ENCODE data around the gene RAPGEF5.

RAPGEF5 gene

DNA sequence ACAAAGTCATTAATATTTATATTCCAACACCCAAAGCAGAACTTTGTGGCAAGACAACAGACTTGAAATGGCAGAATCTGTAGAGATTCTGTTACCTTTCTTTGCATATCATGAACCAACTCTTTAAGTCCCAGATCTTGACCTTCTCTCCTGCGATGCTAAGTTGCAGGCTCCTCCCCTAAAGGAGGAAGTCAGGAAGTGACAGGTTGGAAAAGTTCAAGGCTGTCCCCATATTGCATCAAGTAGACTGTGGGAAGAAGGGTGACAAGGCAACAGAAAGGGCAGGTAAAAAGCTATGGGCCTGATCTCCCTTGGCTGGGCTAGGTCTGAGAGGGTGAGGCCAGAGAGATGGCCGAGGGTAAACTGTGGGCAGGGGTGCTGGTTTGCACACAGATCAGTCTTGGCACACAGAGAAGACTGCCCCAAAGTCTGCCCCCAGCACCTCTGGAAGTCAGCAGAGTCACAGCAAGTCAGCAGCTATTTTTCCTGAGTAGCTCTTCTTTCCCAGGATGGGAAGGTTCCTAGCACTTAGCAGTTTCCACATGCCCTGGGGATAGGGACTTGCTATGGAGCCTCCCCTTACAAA lies 115.1 kb downstream of the RAPGEF5 start:
- Histone ChIP-seq H3K4me1 (peaks cover 0 to 21% (median 6%) of the 10 kb centered on the region in 4 donors), H3K4me3 (no peak overlapping the region), H3K36me3 (no peaks in the 10 kb centered on the region), H3K27ac (no peak overlapping the region), H3K27me3 (no peaks in the 10 kb centered on the region), H3K9me3 (peaks cover 0 to 7% (median 0%) of the 10 kb centered on the region in 3 donors)
- intact Hi-C loops (cut with DNase I; ENCODE audit: low total_unique reads): no loop called here
- DNase-seq: no peak
- no peak for TF ChIP-seq CTCF (IDR thresholded peaks at IDR 0.05)

GRCh38 chr7:22240904-22241571 lies 115.9 kb downstream of the RAPGEF5 start:
- Histone ChIP-seq H3K36me3 (no peaks in the 10 kb centered on the region), H3K4me1 (peaks cover 0 to 19% (median 6%) of the 10 kb centered on the region in 4 donors), H3K4me3 (no peak overlapping the region), H3K27ac (no peak overlapping the region), H3K9me3 (peaks cover 0 to 1% (median 0%) of the 10 kb centered on the region in 3 donors), H3K27me3 (no peaks in the 10 kb centered on the region)
- DNase-seq: no peak
- intact Hi-C loops (cut with DNase I; ENCODE audit: low total_unique reads): no loop called here
- no peak for TF ChIP-seq CTCF (IDR thresholded peaks at IDR 0.05)

GRCh38 chr7:22238354-22239311 lies 118.3 kb downstream of the RAPGEF5 start:
- intact Hi-C loops (cut with DNase I; ENCODE audit: low total_unique reads): no loop called here
- H3K4me3 ChIP-seq: no peak overlapping the region
- H3K9me3 ChIP-seq: no peaks in the 10 kb centered on the region
- H3K27me3 ChIP-seq: no peaks in the 10 kb centered on the region
- peaks cover 0 to 38% (median 18%) of the 10 kb centered on the region in 4 donors for H3K4me1 ChIP-seq
- H3K36me3 ChIP-seq: no peaks in the 10 kb centered on the region
- TF ChIP-seq CTCF (IDR thresholded peaks at IDR 0.05): no peak
- peak overlapping the region in 1 of 2 donors; percentile 6 for H3K27ac ChIP-seq
- DNase-seq: no peak

DNA sequence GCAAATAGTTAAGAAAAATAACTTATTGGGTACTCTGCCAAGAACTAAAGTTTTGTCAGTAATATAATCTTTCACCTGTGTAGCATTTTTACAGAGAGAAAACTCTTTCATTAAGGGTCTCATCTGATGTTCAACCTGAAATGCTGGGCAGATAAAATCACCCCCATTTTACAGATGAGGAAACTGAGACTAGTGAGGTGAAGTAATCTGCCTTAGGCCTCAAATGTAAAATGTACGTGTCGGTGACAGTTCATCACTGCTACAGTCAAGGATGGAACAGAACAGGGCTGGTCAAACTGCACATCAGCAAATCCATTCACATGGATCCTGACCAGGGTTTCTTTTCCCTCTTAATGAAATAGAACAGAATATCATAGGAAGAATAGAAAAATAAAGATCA lies 121.8 kb downstream of the RAPGEF5 start:
- Histone ChIP-seq H3K4me1 (peaks cover 0 to 60% (median 18%) of the 10 kb centered on the region in 4 donors), H3K36me3 (no peaks in the 10 kb centered on the region), H3K4me3 (no peak overlapping the region), H3K27ac (peak overlapping the region in 1 of 2 donors; percentile 47), H3K9me3 (no peaks in the 10 kb centered on the region), H3K27me3 (no peaks in the 10 kb centered on the region)
- intact Hi-C loops (cut with DNase I; ENCODE audit: low total_unique reads): no loop called here
- no peak for DNase-seq
- no peak for TF ChIP-seq CTCF (IDR thresholded peaks at IDR 0.05)

- H3K27ac ChIP-seq: peak overlapping the region; percentile 31 to 47
- intact Hi-C loops (cut with DNase I; ENCODE audit: low total_unique reads): no loop called here
- no peak for TF ChIP-seq CTCF (IDR thresholded peaks at IDR 0.05)
- no peaks in the 10 kb centered on the region for H3K27me3 ChIP-seq
- no peaks in the 10 kb centered on the region for H3K9me3 ChIP-seq
- no peaks in the 10 kb centered on the region for H3K36me3 ChIP-seq
- no peak for DNase-seq
- H3K4me3 ChIP-seq: no peak overlapping the region
- H3K4me1 ChIP-seq: peaks cover 0 to 69% (median 23%) of the 10 kb centered on the region in 4 donors
These were observed 122.7 kb downstream of the RAPGEF5 start for GRCh38 chr7:22234227-22234626.

Data from tibial artery (tissue), 4 donors.